HS-5 (cell line): Measurements from ENCODE around the gene LGALS4.
"Not testable (repeated sequence)": the region's sequence is repeated elsewhere in the genome, so short reads cannot be mapped to it uniquely, and the experiment has no call there.

Experiments used
- DNase-seq: peaks from one replicate; pipeline ENCODE4 v3.0.0-alpha.2; 2012; ENCODE audit warnings: low read depth

LGALS4 gene

DNA sequence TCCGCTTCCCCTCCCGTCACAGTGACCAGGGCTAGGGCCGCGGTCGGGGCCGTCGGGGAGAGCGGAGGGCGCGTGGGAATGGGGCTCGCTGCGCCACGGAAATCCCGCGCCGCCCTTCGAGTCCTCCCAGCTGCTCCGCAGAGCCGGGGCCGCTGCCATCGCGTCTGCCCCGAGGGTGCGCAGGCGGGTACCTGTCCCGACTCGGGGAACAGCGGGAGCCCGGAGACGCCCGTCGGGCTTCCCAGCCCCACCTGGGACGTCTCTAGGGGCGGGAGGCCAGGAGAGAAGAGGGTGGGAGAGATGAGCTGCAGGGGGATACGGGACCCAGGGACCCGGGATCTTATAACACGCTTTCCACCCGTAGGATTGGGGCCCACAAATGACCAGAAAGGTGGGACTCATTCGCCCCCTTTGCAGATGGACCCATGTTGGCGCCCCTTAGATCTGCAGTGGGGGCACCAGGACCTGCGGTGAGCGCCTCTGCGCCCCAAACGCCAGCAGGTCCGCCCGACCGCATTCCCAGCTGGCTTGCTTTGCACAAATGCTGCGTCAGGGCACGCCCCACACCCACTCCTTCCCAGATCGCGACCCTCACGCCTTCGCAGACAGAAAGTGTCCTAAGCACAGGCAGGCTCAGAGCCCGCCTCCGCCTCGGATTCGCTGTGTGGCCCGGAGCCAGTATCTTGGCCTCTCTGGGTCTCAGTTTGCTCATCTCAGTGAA, 42.4 kb downstream of the LGALS4 start:
- not testable (repeated sequence) for DNase-seq

DNA sequence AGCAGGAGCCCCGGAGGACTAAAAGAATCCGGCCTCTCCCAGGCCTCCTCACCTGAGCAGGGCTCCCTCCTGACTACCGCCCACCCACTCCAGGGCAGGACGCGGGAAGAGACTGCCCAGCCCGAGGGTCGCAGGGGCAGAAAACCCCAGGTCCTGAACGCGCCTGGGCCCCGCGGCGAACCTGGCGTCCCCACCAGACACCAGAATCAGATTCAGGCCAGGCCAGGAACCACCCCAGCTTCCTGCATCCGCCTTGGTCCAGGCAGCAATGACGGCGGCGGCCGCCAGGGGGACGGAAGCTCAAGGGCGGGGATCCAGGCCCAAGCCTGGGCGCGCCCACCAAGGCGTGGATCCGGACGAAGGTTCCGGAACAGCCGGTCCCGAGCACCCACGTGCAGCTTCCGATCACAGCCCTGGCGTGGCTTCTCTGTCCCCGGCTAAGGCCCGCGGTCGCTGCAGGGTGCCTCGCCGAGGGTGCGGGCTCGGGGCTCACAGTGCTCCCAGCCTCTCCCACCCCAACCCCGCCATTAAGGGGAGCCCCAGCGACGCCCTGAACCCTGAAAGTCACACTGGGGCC, 43.0 kb downstream of the LGALS4 start:
- no peak for DNase-seq

DNA sequence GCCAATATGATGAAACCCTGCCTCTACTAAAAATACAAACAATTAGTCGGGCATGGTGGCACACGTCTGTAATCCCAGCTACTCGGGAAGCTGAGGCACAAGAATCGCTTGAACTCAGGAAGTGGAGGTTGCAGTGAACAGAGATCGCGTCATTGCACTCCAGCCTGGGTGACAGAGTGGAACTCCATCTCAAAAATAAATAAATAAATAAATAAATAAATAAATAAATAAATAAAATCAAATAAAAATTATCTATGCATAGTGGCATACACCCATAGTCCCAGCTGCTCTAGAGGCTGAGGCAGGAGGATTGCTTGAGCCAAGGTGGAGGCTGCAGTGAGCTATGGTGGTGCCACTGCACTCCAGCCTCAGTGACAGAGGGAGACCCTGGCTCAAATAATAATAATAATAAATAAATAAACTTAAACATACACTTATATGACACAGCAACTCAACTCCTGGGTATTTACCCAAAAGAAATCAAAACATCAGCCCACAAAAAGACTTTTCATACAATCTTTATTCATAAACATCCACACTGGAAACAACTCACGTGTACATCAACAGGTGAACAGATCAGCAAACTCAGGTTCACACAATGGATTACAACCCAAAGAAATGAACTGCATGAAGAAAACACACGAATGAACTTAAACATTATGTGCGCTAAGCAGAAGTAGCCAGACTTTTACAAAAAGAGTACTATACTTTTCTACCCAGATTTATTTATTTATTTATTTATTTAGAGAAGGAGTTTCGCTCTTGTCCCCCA, 46.3 kb downstream of the LGALS4 start:
- DNase-seq, result no peak

DNA sequence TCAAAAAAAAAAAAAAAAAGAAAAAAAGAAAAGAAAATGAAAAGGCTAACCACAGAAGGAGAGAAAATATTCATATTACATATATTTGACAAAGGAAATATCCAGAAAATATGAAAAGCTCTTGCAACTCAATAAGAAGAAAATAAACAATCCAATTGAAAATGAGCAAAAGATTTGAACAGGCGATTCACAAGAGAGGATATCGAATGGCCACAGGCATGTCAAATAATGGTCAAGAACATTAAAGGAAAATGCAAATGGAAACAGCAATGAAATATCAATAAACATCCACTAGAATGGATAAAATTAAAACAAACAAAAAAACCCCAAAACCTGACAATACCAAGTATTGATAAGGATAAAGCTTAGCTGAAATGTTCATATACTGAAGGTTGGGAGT, 47.5 kb downstream of the LGALS4 start:
- no peak for DNase-seq

DNA sequence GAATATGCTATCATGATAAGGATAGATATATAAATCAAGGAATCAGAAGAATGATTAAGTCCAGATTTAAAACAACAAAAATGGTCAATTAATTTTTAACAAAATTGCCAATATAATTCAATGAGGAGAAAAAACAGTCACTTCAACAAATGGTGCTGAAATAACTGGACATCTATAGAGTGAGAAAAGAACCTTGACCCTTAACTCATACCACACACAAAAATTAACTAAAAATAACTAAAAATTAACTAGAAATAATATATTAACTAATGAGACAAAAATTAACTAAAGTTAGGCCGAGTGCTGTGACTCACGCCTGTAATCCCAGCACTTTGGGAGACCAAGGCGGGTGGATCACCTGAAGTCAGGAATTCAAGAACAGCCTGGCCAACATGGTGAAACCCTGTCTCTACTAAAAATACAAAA, 48.9 kb downstream of the LGALS4 start:
- DNase-seq, result no peak

DNA sequence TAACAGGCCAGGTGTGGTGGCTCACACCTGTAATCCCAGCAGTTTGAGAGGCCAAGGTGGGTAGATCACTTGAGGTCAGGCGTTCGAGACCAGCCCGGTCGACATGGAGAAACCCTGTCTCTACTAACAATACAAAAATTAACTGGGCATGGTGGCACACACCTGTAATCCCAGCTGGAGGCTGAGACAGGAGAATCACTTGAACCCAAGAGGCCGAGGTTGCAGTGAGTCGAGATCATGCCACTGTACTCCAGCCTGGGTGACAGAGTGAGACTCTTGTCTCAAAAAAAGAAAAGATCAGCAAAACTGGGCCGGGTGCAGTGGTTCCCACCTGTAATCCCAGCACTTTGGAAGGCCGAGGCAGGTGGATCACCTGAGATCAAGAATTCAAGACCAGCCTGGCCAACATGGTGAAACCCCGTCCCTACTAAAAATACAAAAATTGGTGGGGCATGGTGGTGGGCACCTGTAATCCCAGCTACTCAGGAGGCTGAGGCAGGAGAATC, 50.8 kb downstream of the LGALS4 start:
- not testable (repeated sequence) for DNase-seq

DNA sequence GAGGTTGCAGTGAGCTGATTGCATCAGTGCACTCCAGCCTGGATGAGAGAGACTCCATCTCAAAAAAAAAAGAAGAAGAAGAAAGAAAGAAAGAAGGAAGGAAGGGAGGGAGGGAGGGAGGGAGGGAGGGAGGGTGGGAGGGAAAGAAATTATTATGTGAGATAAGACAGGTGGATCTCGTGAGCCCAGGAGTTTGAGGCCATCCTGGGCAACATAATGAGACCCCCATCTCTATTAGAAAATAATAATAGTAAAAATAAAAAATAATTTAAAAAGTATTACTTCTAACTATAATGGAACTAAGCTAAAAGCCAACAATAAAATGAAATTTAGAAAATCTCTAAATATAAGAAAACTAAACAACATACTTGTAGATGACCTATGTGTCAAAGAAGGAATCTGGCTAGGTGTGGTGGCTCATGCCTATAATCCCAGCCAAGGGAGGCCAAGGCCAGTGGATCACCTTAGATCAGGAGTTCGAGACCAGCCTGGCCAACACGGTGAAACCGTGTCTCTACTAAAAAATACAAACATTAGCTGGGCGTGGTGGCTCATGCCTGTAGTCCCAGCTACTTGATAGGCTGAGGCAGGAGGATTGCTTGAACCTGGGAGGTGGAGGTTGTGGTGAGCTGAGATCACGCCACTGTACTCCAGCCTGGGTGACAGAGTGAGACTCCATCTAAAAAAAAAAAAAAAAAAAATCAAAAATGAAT, 51.8 kb downstream of the LGALS4 start:
- not testable (repeated sequence) for DNase-seq

DNA sequence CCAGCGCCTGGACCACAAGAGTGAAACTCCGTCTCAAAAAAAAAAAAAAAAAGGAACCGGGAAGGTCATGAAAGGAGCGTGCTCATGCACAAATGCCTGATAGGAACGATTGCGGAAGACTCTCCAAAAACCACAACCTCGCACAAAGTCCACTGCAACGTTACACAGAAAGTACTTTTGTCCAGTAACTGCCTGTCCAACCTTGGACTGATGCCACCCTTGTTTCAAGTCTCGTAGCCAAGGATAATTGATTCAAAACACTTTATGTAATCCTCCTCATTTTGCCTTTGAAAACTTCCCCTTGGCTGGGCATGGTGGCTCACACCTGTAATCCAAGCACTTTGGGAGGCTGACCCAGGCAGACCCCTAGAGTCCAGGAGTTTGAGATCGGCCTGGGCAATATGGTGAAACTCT, 53.1 kb downstream of the LGALS4 start:
- no peak for DNase-seq

DNA sequence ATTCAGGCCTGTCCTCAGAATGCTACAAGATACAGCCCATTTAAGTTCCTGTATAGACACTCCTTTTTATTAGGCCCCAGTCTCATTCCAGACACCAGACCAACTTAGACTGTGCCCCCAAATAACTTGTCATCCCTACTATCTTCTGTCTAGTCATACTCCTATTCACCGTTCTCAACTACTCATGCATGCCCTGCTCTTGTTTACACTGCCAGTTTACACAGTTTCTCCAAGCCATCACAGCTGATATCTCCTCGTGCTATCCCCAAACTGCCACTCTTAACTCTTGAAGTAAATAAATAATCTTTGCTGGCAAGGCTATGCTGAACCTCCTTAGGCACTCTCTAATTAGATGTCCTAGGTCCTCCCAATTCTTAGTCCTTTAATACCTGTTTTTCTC, 58.5 kb downstream of the LGALS4 start:
- DNase-seq, result not testable (repeated sequence)

DNA sequence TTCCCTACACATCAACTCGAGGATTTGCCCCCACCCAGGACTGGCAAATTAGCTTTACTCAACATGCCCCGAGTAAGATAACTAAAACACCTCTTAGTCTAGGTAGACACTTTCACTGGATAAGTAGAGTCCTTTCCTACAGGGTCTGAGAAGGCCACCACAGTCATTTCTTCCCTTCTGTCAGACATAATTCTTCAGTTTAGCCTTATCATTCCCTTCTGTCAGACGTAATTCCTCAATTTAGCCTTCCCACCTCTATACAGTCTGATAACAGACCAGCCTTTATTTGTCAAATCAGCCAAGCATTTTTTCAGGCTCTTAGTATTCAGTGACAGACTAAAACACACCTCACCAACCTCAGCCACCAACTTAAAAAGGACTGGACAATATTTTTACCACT, 59.0 kb downstream of the LGALS4 start:
- not testable (repeated sequence) for DNase-seq
